RWPE2 (cell line): ENCODE data around the gene CABLES2.

Source experiments
- ATAC-seq: fragments of 200-7000 bp; cut with Tn5 transposase; 3 replicates; pipeline ENCODE4 v1.9.1; 2021; ENCODE audit warnings: low read depth
- DNase-seq: peaks from one replicate; pipeline ENCODE4 v3.0.0-alpha.2; 2020; ENCODE audit warnings: low spot score
- H3K27ac ChIP-seq: fragments of 450-650 bp; 2 replicates; pipeline ENCODE4 v1.5.1; 2017; ENCODE audit warnings: mild to moderate bottlenecking; ENCODE audit not compliant: poor library complexity, severe bottlenecking
- H3K27me3 ChIP-seq: fragments of 250-450 bp; sonication (Bioruptor Pico); 2 replicates; pipeline ENCODE4 v1.5.1; 2021; ENCODE audit warnings: mild to moderate bottlenecking, moderate library complexity; ENCODE audit not compliant: insufficient read depth, poor library complexity, severe bottlenecking
- H3K36me3 ChIP-seq: fragments of 250-450 bp; sonication (Bioruptor Pico); 2 replicates; pipeline ENCODE4 v1.5.1; 2020; ENCODE audit warnings: low read depth, mild to moderate bottlenecking, moderate library complexity
- H3K4me1 ChIP-seq: fragments of 250-450 bp; sonication (Bioruptor Pico); 2 replicates; pipeline ENCODE4 v1.5.1; 2021; ENCODE audit warnings: mild to moderate bottlenecking, moderate library complexity; ENCODE audit not compliant: insufficient read depth, poor library complexity, severe bottlenecking
- H3K4me3 ChIP-seq: fragments of 250-450 bp; sonication (Bioruptor Pico); 2 replicates; pipeline ENCODE4 v1.5.1; 2021; ENCODE audit warnings: mild to moderate bottlenecking, moderate library complexity; ENCODE audit not compliant: severe bottlenecking
- H3K9me3 ChIP-seq: fragments of 250-450 bp; sonication (Bioruptor Pico); 2 replicates; pipeline ENCODE4 v1.5.1; 2021; ENCODE audit warnings: mild to moderate bottlenecking, moderate library complexity; ENCODE audit not compliant: severe bottlenecking
- TF ChIP-seq, protein P1 (sequence below): fragments of 450-650 bp; IDR thresholded peaks from one replicate; pipeline ENCODE4 v1.5.1; 2017; ENCODE audit warnings: mild to moderate bottlenecking, moderate library complexity; ENCODE audit not compliant: poor library complexity, severe bottlenecking

The CABLES2 gene

DNA sequence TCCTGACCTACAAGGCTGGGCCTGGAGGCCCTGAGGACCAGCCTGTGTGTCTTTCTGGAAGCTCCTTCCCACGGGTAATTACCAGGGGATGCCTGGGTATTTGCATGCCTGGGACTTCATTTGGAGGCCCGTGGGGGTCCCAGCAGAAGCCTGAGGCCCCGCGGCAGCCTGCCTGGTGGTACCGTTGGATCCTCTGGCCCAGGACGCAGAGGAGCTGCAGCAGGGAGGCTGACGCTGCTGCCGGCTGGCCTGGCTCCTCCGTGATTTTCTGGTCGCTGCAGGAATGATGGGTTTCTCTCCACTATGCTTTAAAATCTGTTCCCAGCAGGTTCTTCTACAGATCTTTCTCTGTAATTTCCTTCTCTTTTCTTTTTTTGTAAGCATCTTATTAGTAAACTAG, 6.5 kb downstream of the CABLES2 start:
- TF ChIP-seq, protein P1, sequence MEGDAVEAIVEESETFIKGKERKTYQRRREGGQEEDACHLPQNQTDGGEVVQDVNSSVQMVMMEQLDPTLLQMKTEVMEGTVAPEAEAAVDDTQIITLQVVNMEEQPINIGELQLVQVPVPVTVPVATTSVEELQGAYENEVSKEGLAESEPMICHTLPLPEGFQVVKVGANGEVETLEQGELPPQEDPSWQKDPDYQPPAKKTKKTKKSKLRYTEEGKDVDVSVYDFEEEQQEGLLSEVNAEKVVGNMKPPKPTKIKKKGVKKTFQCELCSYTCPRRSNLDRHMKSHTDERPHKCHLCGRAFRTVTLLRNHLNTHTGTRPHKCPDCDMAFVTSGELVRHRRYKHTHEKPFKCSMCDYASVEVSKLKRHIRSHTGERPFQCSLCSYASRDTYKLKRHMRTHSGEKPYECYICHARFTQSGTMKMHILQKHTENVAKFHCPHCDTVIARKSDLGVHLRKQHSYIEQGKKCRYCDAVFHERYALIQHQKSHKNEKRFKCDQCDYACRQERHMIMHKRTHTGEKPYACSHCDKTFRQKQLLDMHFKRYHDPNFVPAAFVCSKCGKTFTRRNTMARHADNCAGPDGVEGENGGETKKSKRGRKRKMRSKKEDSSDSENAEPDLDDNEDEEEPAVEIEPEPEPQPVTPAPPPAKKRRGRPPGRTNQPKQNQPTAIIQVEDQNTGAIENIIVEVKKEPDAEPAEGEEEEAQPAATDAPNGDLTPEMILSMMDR: no peak
- Histone ChIP-seq H3K27ac (no peak overlapping the region), H3K4me3 (no peak overlapping the region), H3K4me1 (no peaks in the 10 kb centered on the region), H3K9me3 (no peaks in the 10 kb centered on the region), H3K27me3 (no peaks in the 10 kb centered on the region), H3K36me3 (no peaks in the 10 kb centered on the region)
- no peak for DNase-seq
- no peak for ATAC-seq

DNA sequence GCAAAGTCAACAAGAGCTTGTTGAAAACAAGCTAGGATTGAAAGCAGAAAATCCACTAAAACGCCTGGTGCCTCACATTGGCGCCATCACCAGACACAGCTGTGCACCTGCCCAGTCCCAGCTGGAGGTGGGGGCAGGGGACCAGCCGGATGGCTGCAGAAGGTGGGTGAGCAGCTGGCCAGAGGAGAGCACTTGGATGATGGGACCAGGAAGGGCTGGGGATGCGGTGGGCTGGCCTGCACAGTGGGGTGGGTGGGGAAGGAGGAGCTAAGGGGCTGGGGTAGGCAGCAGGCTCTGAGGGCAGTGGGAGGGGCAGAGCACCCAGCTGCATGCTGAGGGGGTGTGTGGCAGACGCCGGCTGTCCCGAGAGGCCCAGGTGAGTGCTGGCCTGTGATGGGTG, 7.1 kb downstream of the CABLES2 start:
- Histone ChIP-seq H3K4me3 (no peak overlapping the region), H3K27me3 (no peaks in the 10 kb centered on the region), H3K27ac (no peak overlapping the region), H3K9me3 (no peaks in the 10 kb centered on the region), H3K36me3 (no peaks in the 10 kb centered on the region), H3K4me1 (no peaks in the 10 kb centered on the region)
- TF ChIP-seq, protein P1: no peak
- DNase-seq: peak; percentile 83
- no peak; the same call in 2 of the 3 replicates for ATAC-seq

DNA sequence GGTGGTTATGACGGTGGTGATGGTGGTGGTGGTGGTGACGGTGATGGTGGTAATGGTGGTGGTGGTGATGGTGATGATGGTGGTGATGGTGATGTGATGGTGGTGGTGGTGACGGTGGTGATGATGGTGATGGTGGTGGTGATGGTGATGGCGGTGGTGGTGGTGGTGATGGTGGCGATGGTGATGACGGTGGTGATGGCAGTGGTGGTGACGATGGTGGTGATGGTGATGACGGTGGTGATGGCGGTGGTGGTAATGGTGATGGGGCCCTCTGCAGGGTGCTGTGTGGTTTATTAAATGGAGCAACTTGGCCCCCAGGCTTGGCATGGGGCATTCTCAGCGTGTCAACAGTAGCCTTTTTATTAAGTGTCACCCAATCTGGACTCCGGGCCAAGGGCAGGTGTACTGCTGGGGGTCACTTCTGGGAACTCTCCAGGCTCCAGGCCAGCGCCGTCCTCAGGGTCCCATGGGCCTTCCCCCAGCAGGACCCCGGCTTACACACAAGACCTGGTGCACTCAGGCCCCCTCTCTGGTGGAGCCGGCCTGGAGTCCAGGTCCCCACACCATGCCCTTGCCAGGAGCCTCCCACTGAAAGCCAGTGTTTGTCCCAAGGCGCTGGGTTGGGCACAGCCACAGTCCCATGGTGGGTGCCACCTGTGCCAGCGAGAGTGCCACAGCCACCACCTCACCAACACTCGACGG, 8.8 kb downstream of the CABLES2 start:
- no peak overlapping the region for H3K27ac ChIP-seq
- H3K4me1 ChIP-seq: no peaks in the 10 kb centered on the region
- H3K27me3 ChIP-seq: no peaks in the 10 kb centered on the region
- peak; percentile 85 for DNase-seq
- no peak overlapping the region for H3K4me3 ChIP-seq
- ATAC-seq: no peak
- H3K36me3 ChIP-seq: 0 out of 2 replicates have a peak, but pooled peaks cover 4% of the 10 kb centered on the region
- no peaks in the 10 kb centered on the region for H3K9me3 ChIP-seq
- TF ChIP-seq, protein P1: no peak

DNA sequence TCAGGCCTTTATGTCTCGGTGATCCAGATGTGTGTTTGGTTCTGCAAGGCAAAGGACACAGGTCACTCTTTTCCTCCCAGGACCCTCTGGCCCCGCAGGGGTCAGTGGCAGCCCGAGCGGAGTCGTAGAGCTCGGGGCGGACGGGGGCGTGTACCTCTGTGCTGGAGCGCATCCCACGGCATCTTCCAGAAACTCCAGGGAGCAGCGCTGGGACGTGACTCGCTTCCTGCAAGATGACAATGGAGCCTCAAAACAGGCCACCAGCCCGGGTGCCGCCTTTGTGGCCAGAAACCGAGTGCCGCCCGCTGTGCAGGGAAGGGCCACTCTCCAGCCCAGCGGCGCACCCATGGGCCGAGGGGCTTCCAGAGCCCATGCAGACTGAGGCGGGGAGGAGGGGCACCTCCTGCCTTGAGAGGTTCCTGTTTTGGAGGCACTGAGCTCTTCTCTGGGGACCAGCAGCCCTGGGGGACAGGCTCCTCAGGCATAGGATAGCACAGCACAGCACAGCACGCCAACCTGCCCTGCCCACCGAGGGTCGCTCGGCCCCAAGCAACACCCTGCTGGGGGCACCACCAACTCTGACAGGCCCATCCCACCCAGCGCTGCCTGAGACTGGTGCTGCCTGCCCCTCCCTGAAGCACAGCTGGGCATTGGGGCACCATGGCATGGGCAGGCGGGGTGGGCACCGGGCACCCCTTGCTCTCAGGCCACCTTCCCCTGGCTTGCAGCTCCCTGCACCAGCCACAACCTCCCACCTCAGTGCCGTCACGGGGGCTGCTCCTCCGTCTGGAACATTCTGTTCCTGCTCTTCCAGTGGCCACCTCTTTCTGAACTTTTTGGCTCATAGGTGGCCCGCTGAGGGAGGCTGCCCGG, 10.5 kb downstream of the CABLES2 start:
- H3K36me3 ChIP-seq: 0 out of 2 replicates have a peak, but pooled peaks cover 4% of the 10 kb centered on the region
- TF ChIP-seq, protein P1: no peak
- no peaks in the 10 kb centered on the region for H3K9me3 ChIP-seq
- no peak for ATAC-seq
- H3K27ac ChIP-seq: no peak overlapping the region
- H3K27me3 ChIP-seq: no peaks in the 10 kb centered on the region
- DNase-seq: peak; percentile 85
- no peaks in the 10 kb centered on the region for H3K4me1 ChIP-seq
- no peak overlapping the region for H3K4me3 ChIP-seq
